Hindlimb muscle (tissue), 1 donor: ENCODE results near the gene NDUFAF7. TPM values are rescaled to one million over a fixed set of nuclear protein-coding genes. Genes with fewer than 3 reads are reported as not detected.
"Not testable (repeated sequence)": the region's sequence is repeated elsewhere in the genome, so short reads cannot be mapped to it uniquely, and the experiment has no call there.

Experiments
- DNase-seq: peaks from one replicate; pipeline ENCODE4 v3.0.0-alpha.2; 2013
- polyA plus RNA-seq: library from polyadenylated mRNA; unstranded; fragments of 120-200 nt; gene quantifications from one replicate; pipeline ENCODE4 v1.2.1, GENCODE V29; 2013; ENCODE audit not compliant: insufficient read length

NDUFAF7 gene
- polyA plus RNA-seq, 1 donor, result 18.4 TPM

DNA sequence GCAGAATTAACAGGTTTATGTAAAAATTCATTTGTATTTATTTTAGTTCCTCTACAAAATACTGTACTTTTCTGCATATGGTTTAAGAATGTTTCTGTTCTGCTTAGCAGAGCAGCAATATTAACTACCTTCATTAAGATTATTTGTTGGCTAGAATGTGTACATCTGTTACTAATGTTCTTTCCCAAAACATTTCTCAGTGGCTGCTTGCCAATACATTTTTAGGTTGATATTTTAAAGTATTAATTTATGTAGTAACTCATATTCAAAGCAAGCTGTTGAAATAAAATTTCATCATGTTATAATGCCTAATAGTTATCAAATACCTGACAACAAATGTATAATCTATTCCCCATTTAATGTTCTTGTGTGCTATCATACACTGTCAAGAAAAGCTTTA is 52.9 kb downstream of the NDUFAF7 start:
- no peak for DNase-seq

DNA sequence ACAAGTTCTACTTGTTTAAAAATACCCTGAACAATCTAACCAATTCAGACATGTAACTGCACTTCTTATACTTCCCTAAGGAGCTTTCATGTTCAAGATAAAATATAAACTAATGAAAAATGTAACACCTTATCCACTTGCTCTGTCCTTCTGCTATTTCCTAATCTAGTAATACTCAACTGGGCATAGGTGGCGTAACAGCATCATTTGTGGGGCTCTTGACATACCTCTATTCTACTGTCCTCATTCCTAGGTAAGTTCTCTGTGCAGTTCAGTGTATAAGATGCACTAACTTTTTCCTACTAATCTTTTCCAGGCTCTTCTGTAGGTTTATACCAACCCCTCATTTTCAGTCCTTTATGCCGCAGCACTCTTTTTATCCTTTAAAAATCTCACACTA is 56.5 kb downstream of the NDUFAF7 start:
- DNase-seq, result no peak

DNA sequence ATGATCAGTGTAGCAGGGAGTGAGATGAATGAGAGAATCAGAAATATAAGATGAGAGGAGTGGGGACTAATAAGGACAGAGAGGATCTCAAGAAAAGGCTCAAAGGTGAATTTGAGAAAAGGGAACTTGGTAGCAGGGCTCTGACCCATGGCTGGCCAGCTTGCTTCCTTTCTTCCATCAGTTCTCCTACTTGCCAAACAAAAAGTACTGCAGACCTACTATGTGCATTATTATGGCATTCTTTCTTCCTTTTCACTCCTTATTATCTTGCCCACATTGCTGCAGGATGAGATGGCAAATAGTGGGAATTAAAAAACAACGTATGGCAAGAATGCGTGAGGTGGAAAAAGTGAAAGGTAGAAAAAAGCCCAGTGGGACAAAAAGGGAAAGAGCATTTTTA is 60.2 kb downstream of the NDUFAF7 start:
- no peak for DNase-seq

DNA sequence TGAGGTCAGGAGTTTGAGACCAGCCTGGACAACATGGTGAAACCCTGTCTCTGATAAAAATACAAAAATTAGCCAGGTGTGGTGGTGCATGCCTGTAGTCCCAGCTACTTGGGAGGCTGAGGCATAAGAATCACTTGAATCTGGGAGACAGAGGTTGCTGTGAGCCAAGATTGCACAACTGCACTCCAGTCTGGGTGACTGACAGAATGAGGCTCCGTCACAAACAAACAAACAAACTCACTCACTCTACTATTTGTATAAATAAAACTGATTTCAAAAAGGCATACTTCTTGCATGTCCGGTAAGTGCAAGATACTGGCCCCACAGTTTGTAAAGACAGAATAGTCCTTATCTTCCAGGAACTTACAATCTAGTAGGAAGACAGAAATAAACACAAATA is 63.4 kb downstream of the NDUFAF7 start:
- not testable (repeated sequence) for DNase-seq

DNA sequence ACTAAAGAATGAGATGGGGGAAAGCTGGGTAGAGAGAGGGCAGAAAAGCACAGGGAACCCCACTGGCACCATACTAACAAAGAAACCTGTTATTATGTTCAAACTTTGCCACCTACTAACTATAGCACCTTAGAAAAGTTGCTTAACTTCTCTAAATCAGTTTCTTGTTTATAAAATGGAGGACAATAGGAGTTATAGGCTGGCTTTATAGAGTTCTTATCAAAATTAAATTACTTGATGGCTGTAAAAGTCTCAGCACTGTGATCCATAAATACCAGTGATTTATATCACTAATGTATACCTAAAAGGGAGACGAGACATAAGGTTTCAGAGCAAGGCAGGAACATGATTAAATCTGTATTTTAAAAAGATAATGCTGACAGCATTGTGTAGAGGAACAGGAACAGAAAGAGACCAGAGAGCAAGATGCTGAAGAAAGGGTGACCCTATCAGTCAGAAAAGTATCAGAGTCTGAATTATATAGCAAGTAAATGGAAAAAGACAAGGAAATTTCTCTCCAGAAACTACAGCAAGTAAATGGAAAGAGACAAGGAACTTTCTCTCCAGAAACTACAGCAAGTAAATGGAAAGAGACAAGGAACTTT is 64.1 kb downstream of the NDUFAF7 start:
- DNase-seq, result no peak

DNA sequence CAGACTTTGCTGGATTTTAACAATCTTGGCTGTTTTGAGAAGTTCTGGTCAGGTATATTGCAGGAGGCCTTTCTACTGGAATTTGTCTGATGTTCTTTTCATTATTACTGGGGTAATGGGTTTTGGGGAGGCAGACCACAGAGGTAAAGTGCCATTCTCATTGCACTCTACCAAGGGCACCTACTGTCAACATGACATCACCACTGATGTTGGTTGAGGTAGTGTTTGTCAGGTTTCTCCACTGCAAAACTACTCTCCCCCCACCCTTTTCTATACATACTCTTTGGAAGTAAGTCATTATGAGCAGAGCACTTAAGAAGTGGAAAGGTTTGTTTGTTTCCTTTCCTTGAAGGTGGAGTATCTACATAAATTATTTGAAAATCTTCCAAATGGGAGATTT is 66.2 kb downstream of the NDUFAF7 start:
- no peak for DNase-seq

Other genes starting within 250 kb of the NDUFAF7 start
- gene HEATR5B, start 147.3 kb upstream of the NDUFAF7 start, polyA plus RNA-seq, result 14.3 TPM
- gene GPATCH11, start 147.1 kb upstream of the NDUFAF7 start, polyA plus RNA-seq, result 6.9 TPM
- gene EIF2AK2, start 74.7 kb upstream of the NDUFAF7 start, polyA plus RNA-seq, result 21.2 TPM
- gene SULT6B1, start 43.0 kb upstream of the NDUFAF7 start, polyA plus RNA-seq, result not detected
- 34.3 TPM for gene CEBPZOS, start 35.2 kb upstream of the NDUFAF7 start, polyA plus RNA-seq
- gene CEBPZ, start 62 bp upstream of the NDUFAF7 start, polyA plus RNA-seq, result 34.9 TPM
- 25.9 TPM for gene PRKD3, start 93.2 kb downstream of the NDUFAF7 start, polyA plus RNA-seq
- gene QPCT, start 113.0 kb downstream of the NDUFAF7 start, polyA plus RNA-seq, result 8.4 TPM